ENCODE data around the gene DNAH17.

Gene DNAH17

GRCh38 chr17:78567991-78568390 lies 9.2 kb downstream of the DNAH17 start:
- no peak overlapping the region for H3K4me3 ChIP-seq (ENCODE audit: low read depth, low read length)
- DNase-seq (ENCODE audit: low read depth), result no peak
- TF ChIP-seq CTCF (IDR thresholded peaks at IDR 0.05; ENCODE audit: control insufficient read depth, extremely low read depth, insufficient read depth), result no peak

GRCh38 chr17:78566947-78567346 lies 10.2 kb downstream of the DNAH17 start:
- H3K4me3 ChIP-seq (ENCODE audit: low read depth, low read length), result no peak overlapping the region
- TF ChIP-seq CTCF (IDR thresholded peaks at IDR 0.05; ENCODE audit: control insufficient read depth, extremely low read depth, insufficient read depth), result no peak
- DNase-seq (ENCODE audit: low read depth), result no peak

- H3K4me3 ChIP-seq (ENCODE audit: low read depth, low read length), result no peak overlapping the region
- no peak for TF ChIP-seq CTCF (IDR thresholded peaks at IDR 0.05; ENCODE audit: control insufficient read depth, extremely low read depth, insufficient read depth)
- DNase-seq (ENCODE audit: low read depth), result no peak
Measured at GRCh38 chr17:78563189-78564145, 13.7 kb downstream of the DNAH17 start.

GRCh38 chr17:78562734-78563133 lies 14.5 kb downstream of the DNAH17 start:
- no peak overlapping the region for H3K4me3 ChIP-seq (ENCODE audit: low read depth, low read length)
- no peak for DNase-seq (ENCODE audit: low read depth)
- TF ChIP-seq CTCF (IDR thresholded peaks at IDR 0.05; ENCODE audit: control insufficient read depth, extremely low read depth, insufficient read depth), result no peak

GRCh38 chr17:78561166-78561565 lies 16.0 kb downstream of the DNAH17 start:
- H3K4me3 ChIP-seq (ENCODE audit: low read depth, low read length), result no peak overlapping the region
- no peak for TF ChIP-seq CTCF (IDR thresholded peaks at IDR 0.05; ENCODE audit: control insufficient read depth, extremely low read depth, insufficient read depth)
- no peak for DNase-seq (ENCODE audit: low read depth)

GRCh38 chr17:78560731-78561130 lies 16.5 kb downstream of the DNAH17 start:
- DNase-seq (ENCODE audit: low read depth), result no peak
- TF ChIP-seq CTCF (IDR thresholded peaks at IDR 0.05; ENCODE audit: control insufficient read depth, extremely low read depth, insufficient read depth), result no peak
- no peak overlapping the region for H3K4me3 ChIP-seq (ENCODE audit: low read depth, low read length)

All from LNCaP clone FGC (cell line).